HG02840 (cell line): ENCODE data around the gene SRSF6.
A peak's percentile ranks its signal among the peaks of the same experiment; 100 is the strongest.
"Not testable (repeated sequence)": the region's sequence is repeated elsewhere in the genome, so short reads cannot be mapped to it uniquely, and the experiment has no call there.

Source experiments
- ATAC-seq: cut with Tn5 transposase; IDR thresholded peaks from one replicate; pipeline ENCODE4 v1.9.1; 2021; ENCODE audit warnings: mild to moderate bottlenecking, moderate library complexity, moderate number of reproducible peaks; ENCODE audit not compliant: unreplicated experiment, low FRiP score

SRSF6 gene

DNA sequence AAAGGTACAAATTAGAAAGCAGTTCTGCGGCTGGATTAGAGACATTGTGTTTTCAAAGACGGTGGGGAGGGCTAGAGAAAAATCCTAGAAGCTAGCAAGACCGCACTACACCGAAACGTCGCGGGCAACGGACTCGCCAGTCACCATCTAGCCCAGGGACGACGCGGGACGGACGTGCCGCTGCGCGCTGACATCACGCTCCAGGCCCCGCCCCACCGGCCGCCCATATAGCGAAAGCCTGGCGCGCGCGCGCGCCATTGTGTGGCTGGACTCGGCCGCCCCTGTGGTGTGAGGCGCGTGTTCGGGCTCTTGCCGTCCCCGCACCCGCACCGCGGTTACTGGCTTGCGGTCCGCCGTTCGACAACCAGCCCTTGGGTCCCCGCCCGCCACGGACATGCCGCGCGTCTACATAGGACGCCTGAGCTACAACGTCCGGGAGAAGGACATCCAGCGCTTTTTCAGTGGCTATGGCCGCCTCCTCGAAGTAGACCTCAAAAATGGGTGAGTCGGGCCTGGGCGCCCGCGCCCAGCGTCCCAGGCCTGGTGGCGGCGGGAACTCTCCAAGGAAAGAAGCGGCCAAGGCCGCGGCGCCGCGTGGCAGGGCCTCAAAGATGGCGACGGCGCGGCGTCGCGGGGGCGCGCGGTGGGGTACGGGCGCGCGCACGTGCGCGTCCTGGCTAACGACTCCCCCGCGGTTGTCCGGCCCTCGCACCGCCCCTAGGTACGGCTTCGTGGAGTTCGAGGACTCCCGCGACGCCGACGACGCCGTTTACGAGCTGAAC, at the start of gene SRSF6:
Gene SRSF6 (plus strand): TSS at position 257 of the 782 bp plus-strand sequence. CDS start 138 bp downstream, at position 395.
- peak; percentile 85 for ATAC-seq

DNA sequence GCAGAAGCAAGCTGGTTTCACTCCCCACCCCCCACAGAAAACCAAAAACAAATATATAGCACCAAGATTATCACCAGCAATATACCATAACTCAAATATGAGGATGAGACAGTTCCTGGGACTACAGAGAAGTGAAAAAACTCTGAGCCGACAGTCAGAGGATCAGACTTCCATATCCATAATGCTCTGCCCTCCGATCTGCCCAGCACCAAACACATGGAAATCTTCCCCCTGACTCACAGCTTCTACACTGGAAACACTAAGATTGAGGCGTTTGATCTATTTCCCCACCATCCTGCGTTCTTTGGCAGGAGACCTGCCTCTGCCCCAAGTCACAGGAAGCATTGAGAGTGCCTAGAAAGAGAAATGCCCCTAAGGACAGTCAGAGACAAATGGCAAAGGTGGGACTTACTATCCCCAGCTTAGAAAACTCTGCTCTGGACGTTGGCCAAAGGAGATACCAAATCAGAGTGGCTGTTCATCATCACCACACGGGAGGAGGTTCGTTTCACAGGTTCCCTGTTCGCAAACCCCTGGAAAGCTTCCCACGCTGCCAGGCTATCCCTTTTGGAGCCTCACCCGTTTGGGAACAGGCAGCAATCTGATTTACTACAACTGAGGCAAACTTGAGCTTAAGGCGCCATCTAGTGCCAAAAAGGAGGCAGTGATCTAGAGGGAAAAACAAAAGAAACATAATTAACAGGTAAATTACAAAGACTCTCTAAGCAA, 48.7 kb upstream of the SRSF6 start:
- no peak for ATAC-seq

DNA sequence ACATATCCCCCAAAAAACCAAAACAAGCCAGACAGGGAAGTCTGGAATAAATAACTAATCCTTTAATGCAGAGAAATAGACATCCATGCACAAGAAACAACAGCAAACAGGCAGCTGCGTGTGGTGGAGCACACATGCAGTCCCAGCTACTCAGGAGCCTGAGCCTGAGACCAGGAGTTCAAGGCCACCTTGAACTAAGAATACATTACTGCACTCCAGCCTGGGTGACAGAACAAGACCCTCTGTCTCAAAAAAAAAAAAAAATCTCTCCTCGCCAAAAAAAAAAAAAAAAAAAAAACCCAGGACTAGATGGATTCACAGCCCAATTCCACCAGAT, 48.2 kb upstream of the SRSF6 start:
- no peak for ATAC-seq

DNA sequence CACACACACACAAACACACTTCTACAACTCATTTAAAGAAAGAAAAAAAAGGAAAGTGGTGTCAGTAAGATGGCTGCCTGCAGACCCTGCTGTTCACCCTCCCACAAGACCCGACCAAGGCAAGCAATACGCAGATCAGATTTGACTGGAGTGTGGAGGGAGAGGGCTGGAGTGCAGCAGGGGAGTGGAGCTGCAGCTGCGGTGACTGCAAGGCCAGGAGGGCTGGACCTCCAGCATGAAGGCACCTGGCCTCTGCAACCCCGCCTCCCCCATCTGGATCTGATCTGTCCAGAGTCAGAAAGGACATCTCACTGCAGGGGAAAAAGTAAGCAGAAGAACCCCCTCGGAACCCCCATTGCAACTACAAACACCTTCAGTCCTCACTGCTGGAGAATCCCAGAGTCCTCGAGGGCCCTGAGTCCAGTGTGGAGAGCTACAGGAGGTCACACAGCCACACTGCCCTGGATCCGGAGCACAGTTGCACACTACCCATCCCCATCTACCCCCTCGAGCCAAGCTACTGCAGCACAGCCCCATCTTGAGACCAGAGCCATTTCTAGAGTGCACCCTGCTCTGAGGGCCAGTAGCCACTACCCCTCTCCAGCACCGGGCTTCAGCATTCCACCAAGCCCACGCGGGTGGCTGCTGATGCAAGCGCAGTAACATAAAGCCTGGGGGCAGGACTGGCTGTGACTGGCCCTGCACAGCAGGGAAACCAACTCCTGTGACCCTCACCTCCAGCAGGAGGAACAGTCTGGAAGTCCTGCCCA, 41.9 kb upstream of the SRSF6 start:
- no peak for ATAC-seq

DNA sequence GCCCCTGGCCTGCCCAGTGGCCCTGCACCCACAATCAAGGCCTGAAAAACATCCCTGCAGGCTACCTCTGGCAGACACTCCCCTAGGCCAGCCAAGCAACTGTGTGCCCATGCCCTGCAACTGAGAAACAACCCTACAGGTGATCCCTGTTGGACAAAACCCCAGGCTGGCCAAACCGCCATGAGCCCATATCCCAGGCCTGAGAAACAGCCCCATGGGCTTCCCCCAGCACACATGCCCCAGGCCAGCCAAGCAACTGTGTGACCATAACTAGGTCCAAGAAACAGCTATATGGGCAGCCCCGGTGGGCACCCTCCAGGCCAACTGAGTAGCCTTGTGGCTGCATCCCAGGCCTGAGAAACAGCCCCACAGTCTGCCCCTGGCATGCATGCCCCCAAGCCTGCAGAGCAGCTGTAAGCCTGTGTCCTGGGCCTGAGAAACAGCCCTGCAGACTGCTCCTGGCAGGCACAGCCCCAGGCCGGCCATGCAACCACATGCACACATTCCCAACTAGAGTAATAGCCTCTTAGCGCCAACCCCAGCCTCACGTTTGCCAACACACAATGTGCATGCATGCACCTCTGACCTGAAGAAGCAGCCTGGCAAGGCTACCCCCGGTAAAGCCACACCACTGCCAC, 41.0 kb upstream of the SRSF6 start:
- no peak for ATAC-seq

DNA sequence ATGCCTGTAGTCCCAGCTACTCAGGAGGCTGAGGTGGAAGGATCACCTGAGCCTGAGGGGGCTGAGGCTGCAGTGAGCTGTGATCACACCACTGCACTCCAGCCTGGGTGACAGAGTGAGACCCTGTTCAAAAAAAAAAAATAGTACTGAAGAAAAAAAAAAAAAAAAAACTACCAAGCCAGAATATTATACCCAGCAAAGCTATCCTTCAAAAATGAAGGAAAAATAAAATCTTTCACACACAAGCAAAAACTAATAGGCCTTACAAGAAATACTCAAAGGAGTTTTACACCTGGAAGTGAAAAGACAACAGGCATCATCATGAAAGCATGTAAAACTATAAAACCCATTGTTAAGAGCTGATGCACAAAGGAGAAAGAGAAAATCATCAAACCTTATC, 37.5 kb upstream of the SRSF6 start:
- no peak for ATAC-seq

DNA sequence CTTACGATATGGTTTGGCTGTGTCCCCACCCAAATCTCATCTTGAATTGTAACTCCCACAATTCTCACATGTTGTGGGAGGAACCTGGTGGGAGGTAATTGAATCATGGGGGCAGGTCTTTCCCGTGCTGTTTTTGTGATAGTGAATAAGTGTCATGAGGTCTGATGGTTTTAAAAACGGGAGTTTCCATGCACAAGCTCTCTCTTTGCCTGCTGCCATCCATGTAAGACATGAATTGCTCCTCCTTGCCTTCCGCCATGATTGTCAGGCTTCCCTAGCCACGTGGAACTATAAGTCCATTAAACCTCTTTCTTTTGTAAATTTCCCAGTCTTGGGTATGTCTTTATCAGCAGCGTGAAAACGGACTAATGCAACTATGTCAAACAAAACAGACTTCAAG, 36.8 kb upstream of the SRSF6 start:
- ATAC-seq = not testable (repeated sequence)

DNA sequence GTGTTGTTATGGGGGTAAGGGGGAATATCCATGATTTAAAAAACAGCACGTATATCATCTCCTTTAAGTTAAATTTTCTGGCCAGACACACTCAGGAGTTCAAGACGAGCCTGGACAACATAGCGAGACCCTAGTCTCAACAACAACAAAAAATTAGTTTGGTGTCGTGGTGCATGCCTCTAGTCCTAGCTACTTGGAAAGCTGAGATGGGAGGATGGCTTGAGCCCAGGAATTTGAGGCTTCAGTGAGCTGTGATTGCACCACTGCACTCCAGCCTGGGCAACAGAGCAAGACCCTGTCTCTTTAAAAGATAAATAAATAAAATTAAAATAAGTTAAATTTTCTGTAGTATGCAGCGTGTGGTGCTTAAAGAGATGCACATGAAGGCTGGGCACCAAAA, 31.5 kb upstream of the SRSF6 start:
- no peak for ATAC-seq

DNA sequence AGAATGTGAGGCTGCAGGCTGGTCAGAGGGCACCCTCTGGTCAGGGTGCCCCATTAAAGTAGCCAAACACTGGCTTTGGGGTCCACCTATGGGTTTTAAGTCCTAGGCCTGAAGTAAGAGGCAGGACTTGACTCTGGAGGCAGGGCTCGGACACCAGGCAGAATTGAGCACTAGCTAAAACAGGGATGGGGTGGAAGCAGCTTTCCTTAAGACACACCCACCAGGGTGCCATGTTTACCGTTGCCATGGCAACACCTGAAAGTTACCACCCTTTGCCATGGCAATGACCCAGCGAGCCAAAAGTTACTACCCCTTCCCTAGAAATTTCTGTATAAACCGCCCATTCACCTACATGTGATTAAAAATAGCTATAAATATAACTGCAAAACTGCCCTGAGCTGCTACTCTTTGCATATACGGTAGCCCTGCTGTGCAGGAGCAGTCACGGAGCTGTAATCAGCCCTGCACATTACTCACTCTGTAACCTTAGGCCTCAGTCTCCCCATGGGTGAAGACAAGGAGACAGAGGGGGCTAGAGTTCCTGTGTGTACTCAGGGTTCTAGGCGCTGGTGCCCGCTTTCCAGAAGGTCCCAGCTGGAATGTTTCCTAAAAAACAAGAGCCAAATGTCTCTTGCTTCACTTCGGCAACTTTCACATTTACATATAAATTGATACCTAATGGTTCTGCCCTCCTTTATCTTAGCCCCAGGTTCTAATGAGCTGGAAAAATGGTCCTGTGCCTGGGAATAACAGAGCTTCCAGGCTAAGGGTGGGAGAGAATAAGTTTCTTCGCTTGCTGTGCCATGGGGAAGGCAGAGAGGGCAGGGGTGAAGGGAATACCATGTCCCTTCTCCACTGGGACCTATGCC, 27.2 kb upstream of the SRSF6 start:
- ATAC-seq = no peak

DNA sequence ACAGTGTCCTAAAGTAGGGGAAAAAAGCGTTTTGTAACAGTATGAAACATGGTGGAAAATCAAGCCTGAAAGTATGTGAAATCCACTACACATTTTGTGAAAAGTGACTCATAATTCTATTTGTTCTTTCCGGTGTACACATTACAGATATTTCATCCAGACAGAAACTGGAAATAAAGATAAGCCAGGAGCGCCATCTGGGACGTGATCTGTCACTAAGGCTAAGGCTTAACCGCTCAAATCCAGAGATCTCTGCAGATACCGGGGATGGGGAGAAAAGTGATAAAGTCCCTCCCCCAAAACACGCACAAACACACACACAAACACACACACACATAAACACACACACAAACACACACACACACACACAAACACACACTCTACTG, 26.6 kb upstream of the SRSF6 start:
- no peak for ATAC-seq

DNA sequence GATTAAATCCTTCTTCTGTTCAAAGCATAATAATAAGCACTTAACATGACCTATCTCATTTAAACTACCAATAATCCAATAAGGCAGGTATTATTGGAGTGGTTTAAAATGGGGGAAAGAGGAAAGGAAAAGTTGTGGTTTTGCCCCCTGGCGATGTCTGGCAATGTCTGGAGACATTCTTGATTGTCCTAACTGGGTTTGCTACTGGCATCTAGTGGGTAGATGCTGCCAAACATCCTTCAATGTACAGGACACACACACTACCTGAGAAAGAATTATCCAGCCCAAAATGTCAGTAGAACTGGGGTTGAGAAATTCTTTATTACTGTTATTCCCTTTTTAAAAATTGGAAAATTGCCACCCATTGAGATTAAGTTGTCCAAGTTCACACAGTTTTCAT, 25.2 kb upstream of the SRSF6 start:
- ATAC-seq = no peak

DNA sequence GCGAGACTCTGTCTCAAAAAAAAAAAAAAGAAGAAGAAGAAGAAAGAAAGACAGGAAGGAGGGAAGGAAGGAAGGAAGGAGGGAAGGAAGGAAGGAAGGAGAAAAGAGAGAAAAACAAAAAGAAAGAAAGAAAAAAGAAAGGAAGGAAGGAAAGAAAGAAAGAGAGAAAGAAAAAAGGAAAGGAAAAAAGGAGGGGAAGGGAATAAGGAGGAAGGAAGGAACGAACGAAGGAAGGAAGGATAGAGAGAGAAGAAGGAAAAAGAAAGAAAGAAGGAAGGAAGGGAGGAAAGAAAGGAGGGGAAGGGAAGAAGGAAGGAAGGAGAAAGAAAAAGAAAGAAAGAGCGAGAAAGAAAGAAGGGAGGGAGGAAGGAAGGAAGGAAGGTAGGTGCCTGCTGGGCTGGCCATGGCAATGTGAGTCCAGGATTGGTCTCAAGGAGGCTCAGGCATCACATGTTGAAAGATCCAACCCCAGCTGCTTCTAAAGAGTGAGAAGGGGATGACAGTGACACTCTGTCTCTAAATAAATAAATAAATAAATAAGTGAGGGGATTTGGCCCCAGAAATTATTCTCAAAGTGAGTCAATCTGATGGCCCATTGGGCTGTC, 24.3 kb upstream of the SRSF6 start:
- ATAC-seq = no peak

DNA sequence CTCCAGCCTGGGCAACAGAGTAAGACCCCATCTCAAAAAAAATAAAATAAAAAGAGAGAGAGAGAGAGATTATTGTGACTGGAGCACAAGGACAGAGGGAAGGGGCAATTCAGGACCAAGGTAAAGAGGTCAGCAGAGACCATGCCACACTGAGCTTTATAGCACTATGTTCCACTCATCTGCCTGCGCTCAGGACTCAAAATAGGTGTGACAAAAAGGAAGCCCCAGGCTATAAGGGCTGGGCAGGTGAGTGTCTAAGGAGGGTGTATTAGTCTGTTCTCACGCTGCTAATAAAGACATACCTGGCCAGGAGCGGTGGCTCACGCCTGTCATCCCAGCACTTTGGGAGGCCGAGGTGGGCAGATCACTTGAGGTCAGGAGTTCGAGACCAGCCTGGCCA, 23.1 kb upstream of the SRSF6 start:
- no peak for ATAC-seq

DNA sequence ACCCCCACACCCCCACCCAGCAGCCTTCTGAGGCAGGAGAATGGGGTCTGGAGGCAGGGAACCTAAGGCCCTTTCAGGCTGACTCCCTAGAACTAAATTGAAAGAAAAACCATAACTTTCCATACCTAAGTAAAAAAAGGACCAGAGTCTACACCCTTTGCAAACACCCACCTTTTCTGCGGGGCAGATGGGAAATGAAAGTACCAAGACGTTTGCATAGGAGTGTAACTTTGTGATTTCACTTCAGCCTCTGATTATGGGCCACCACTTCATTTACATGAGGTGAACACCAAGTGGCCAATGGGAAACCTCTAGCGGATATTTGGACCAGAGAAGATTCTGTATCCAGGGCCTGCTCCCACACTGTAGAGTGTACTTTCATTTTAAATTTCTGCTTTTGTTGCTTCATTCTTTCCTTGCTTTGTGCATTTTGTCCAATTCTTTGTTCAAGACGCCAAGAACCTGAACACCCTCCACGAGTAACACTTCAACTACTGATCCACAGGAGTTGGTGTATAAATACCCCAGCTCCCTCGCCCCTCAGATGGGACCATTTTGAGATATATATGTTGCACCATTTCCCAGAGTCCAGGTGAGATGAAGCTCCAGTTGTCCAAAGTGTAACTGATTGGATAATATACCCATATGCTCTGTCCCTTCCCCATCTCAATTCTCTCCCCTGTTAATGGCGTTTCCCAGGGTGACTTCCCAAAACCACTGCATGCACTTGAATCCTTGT, 18.9 kb upstream of the SRSF6 start:
- peak; percentile 71 for ATAC-seq

DNA sequence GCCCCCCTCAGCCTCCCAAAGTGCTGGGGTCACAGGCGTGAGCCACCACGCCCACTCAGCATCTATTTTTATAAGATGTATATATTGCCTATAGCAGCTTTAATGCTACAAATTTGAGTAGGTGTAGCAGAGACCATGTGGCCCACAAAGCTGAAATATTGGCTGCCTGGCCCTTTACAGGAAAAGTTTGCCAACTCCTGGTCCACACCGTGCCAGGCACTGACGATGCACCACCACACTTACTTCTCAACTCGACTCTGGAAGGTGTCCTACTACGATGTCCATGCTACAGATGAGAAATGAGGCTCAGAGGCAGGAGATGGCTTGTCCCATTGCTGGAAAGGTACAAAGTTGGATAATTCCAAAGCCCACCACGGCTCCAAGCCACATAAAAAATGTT, 17.2 kb upstream of the SRSF6 start:
- ATAC-seq = no peak

DNA sequence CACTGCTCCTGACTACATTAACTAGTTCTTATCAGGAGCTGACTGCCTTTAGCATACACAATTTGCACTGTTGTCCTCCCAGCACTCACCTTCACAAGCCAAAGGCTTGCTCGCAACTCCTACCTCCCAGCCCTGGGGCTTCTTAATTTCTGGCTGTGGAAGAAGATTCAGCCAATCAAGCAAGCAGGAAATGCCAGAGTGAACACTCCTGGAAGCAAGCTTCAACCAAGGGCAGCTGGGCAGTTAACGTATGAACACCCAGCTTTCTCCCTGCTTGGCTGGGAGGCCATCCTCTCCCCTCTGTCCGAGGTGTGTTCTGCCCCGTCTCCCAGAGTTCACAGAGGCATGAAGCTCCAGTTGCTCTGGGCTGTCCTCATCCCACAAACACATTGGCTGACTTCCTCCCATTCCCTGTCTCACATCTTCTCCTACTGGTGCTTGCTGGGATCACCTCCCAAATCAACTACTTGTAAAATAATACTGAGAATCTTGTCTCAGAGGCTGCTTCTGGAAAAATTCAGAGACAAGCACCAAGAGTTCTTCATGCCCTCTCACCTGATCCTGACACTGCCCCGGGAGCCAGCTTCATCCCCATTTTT, 15.3 kb upstream of the SRSF6 start:
- no peak for ATAC-seq

DNA sequence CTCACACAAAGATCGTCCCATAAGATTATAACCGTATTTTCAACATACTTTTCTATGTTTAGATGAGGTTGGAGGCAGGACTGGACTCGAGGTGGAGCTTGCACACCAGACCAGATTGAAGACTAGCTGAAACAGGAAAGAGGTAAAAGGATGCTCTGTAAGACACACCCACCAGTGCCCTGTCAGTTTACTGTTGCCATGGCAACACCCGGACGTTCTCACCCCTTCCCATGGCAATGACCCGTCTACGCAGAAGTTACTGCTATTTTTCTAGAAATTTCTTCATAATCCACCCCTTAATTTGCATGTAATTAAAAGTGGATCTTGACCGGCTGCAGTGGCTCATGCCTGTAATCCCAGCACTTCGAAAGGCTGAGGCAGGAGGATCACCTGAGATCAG, 13.6 kb upstream of the SRSF6 start:
- ATAC-seq = no peak

DNA sequence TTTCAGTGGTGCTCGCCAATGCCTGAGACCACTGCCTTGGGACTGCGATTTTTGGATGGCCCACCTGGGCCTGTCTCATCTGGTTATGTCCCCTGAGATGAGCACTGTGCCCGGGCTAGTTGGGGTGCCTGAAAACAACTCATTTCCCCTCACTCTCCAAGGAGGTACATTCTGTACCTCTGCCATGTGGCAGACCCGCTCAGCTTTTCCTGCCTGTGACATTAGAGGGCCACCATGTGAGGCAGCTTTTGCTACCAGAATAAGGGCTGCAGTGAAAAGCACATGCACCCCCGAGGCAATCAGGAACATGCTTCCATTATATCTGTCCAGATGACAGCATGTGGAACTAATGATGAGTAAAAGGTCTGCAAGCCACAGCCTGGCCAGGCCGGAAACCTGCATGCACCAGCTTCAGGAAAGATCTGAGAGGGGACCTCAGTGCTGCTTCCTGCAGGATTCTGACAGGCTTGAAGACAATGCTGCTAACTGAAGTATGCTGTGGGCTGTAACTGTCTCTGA, 11.3 kb upstream of the SRSF6 start:
- ATAC-seq = no peak
